Lung (tissue), 12 donors: ENCODE data around the gene KIAA0232. TPM values are rescaled to one million over a fixed set of nuclear protein-coding genes. Genes with fewer than 3 reads are reported as not detected.
A peak's percentile ranks its signal among the peaks of the same experiment; 100 is the strongest.

Source experiments
- ATAC-seq: fragments of 200-7000 bp; cut with Tn5 transposase; one replicate; pipeline ENCODE4 v1.9.1; 2020; ENCODE audit warnings: moderate number of reproducible peaks; ENCODE audit not compliant: insufficient read depth, low FRiP score
- DNase-seq, 3 donors: peaks; one replicate each; pipeline ENCODE4 v3.0.0-alpha.2; 2013 to 2017
- H3K27ac ChIP-seq, 2 donors: one replicate each; pipeline ENCODE4 v1.5.1; 2013; ENCODE audit warnings: mild to moderate bottlenecking in 2 of 2, moderate library complexity in 2 of 2, control low read depth in 1 of 2, inconsistent platforms in 1 of 2, low read depth in 1 of 2, low read length in 1 of 2
- H3K27me3 ChIP-seq, 3 donors: one replicate each; pipeline ENCODE4 v1.5.1; 2013; ENCODE audit warnings: low read length in 2 of 3; ENCODE audit not compliant: control insufficient read depth in 3 of 3, insufficient read depth in 3 of 3
- H3K36me3 ChIP-seq, 4 donors: one replicate each; pipeline ENCODE4 v1.5.1; 2013; ENCODE audit warnings: low read length in 4 of 4, mild to moderate bottlenecking in 1 of 4, moderate library complexity in 1 of 4; ENCODE audit not compliant: control insufficient read depth in 4 of 4, insufficient read depth in 4 of 4
- H3K4me1 ChIP-seq, 5 donors: one replicate each; pipeline ENCODE4 v1.5.1; 2013; ENCODE audit warnings: low read length in 5 of 5, mild to moderate bottlenecking in 2 of 5, moderate library complexity in 1 of 5; ENCODE audit not compliant: control insufficient read depth in 5 of 5, insufficient read depth in 5 of 5
- H3K4me3 ChIP-seq: one replicate; pipeline ENCODE4 v1.5.1; 2013; ENCODE audit warnings: mild to moderate bottlenecking, control low read depth, moderate library complexity
- H3K9ac ChIP-seq, 2 donors: one replicate each; pipeline ENCODE4 v1.5.1; 2013; ENCODE audit warnings: low read length in 2 of 2, control low read depth in 1 of 2; ENCODE audit not compliant: insufficient read depth in 1 of 2
- H3K9me3 ChIP-seq, 4 donors: one replicate each; pipeline ENCODE4 v1.5.1; 2013; ENCODE audit warnings: low read length in 3 of 4, mild to moderate bottlenecking in 1 of 4, moderate library complexity in 1 of 4; ENCODE audit not compliant: control insufficient read depth in 4 of 4, insufficient read depth in 3 of 4
- CTCF ChIP-seq: IDR thresholded peaks from 2 replicates; pipeline ENCODE4 v1.5.1; 2012; ENCODE audit warnings: mild to moderate bottlenecking; ENCODE audit errors: control extremely low read depth, extremely low read depth
- WGBS, 2 donors: extraction: QIAGEN DNeasy Blood & Tissue Kit; methylation state at CpG; one replicate each; pipeline ENCODE4 v1.1.7; 2013; 5-methylcytosine and 5-hydroxymethylcytosine counted together
- polyA plus RNA-seq, 2 donors: library from polyadenylated mRNA; stranded (reverse); fragments of 200-250 nt; gene quantifications; one replicate each; pipeline ENCODE4 v1.2.1, GENCODE V29; 2013
- total RNA-seq, 2 donors: library from RNA; depleted of rRNA in 1 of 2; stranded (reverse); fragments of >200 nt in 1 of 2; gene quantifications; one replicate each; pipeline ENCODE4 v1.2.1, GENCODE V29; 2014 to 2021
- donor health status: control.
- donor health status: control.
- donor health status: Bipolar disorder and iron deficiency.
- donor health status: healthy.
- donor health status: DM: yes; HTN: yes; CAD: no.

Gene KIAA0232
- total and polyA plus RNA-seq, 4 donors: 6.8 to 34.6 (median 18.7) TPM

GRCh38 chr4:6847178-6847577 is 64.7 kb downstream of the KIAA0232 start:
- peaks cover 0 to 14% (median 0%) of the 10 kb centered on the region in 5 donors for H3K4me1 ChIP-seq
- no peaks in the 10 kb centered on the region for H3K9me3 ChIP-seq
- no peak for TF ChIP-seq CTCF
- DNase-seq (no peak), ATAC-seq (no peak)
- WGBS, 2 donors: 47 to 50% methylated on average over 2 of the region's 2 CpGs
- peaks cover 9 to 14% (median 12%) of the 10 kb centered on the region in 4 donors for H3K36me3 ChIP-seq
- H3K9ac ChIP-seq: no peak overlapping the region
- no peak overlapping the region for H3K4me3 ChIP-seq
- peak overlapping the region in 1 of 2 donors; percentile 38 for H3K27ac ChIP-seq
- no peaks in the 10 kb centered on the region for H3K27me3 ChIP-seq

- Histone ChIP-seq H3K4me1 (peaks cover 0 to 14% (median 0%) of the 10 kb centered on the region in 5 donors), H3K36me3 (peaks cover 9 to 19% (median 17%) of the 10 kb centered on the region in 4 donors), H3K9ac (no peak overlapping the region), H3K9me3 (peaks cover 0 to 4% (median 3%) of the 10 kb centered on the region in 4 donors), H3K4me3 (no peak overlapping the region), H3K27me3 (no peaks in the 10 kb centered on the region), H3K27ac (no peak overlapping the region)
- ATAC-seq (no peak), DNase-seq (no peak)
- WGBS, 2 donors: 95 to 98% methylated on average over 3 of the region's 3 CpGs
- TF ChIP-seq CTCF: no peak
Measured at GRCh38 chr4:6848717-6849305, 66.3 kb downstream of the KIAA0232 start.

GRCh38 chr4:6849691-6850090 is 67.2 kb downstream of the KIAA0232 start:
- H3K9ac ChIP-seq: no peak overlapping the region
- H3K4me3 ChIP-seq: no peak overlapping the region
- WGBS, 2 donors: 98 to 99% methylated on average over 4 of the region's 4 CpGs
- TF ChIP-seq CTCF: no peak
- no peak overlapping the region for H3K27ac ChIP-seq
- H3K27me3 ChIP-seq: no peaks in the 10 kb centered on the region
- DNase-seq (no peak), ATAC-seq (no peak)
- peaks cover 9 to 19% (median 18%) of the 10 kb centered on the region in 4 donors for H3K36me3 ChIP-seq
- H3K9me3 ChIP-seq: peaks cover 0 to 4% (median 3%) of the 10 kb centered on the region in 4 donors
- H3K4me1 ChIP-seq: peaks cover 0 to 14% (median 0%) of the 10 kb centered on the region in 5 donors
